GM10266 (cell line): Measurements from ENCODE around the gene PKHD1.
A peak's percentile ranks its signal among the peaks of the same experiment; 100 is the strongest.

Experiments
- DNase-seq: peaks from one replicate; pipeline ENCODE4 v3.0.0; 2012; ENCODE audit errors: extremely low spot score
- TF ChIP-seq, protein P1 (sequence below): IDR thresholded peaks from 2 replicates; pipeline ENCODE4 v1.5.1; 2012; ENCODE audit warnings: mild to moderate bottlenecking, low read depth; ENCODE audit not compliant: control insufficient read depth, insufficient read depth; ENCODE audit errors: missing control alignments

Gene PKHD1

DNA sequence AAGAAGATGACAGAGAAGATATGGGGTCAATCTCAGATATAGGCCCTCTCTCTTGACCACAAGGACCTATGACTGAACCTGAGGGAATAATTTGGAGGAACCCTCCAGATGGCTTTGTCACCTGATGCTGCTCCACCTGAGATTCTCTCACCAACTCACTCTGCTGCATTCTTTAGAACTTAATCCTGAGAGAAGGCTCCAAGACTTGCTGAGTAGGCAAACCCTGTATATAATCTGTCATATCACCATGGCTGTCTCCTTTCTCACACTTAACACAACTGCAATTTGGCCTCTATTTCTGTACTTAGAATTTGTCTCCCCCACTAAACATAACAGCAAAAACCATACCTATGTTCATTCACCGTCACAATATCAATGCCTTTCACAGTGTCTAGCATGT is 172.3 kb downstream of the PKHD1 start:
- TF ChIP-seq, protein P1, sequence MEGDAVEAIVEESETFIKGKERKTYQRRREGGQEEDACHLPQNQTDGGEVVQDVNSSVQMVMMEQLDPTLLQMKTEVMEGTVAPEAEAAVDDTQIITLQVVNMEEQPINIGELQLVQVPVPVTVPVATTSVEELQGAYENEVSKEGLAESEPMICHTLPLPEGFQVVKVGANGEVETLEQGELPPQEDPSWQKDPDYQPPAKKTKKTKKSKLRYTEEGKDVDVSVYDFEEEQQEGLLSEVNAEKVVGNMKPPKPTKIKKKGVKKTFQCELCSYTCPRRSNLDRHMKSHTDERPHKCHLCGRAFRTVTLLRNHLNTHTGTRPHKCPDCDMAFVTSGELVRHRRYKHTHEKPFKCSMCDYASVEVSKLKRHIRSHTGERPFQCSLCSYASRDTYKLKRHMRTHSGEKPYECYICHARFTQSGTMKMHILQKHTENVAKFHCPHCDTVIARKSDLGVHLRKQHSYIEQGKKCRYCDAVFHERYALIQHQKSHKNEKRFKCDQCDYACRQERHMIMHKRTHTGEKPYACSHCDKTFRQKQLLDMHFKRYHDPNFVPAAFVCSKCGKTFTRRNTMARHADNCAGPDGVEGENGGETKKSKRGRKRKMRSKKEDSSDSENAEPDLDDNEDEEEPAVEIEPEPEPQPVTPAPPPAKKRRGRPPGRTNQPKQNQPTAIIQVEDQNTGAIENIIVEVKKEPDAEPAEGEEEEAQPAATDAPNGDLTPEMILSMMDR: no peak
- no peak for DNase-seq

DNA sequence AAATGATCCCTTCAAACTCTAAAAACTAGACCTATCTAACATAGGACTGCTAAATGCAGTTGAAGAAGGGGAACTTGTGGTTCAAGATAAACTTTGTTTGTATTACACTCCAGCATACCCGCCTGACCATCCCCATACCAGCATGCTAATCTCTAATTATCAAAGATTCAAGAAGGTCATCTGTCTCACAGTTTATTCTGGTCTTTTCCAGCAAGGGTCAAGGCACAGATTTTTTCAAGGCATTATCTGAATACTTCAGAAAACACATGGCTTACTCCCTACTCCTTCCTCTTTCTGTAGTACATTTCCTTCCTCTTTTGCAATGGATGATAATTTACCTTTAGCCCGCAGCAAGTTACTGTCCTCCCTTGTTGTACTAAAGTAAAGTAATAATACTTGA is 174.1 kb downstream of the PKHD1 start:
- TF ChIP-seq, protein P1: no peak
- DNase-seq: no peak

GRCh38 chr6:51910851-51911250 is 176.6 kb downstream of the PKHD1 start:
- DNase-seq: no peak
- TF ChIP-seq, protein P1: no peak

GRCh38 chr6:51908243-51908642 is 179.2 kb downstream of the PKHD1 start:
- DNase-seq: peak; percentile 10
- TF ChIP-seq, protein P1: no peak

DNA sequence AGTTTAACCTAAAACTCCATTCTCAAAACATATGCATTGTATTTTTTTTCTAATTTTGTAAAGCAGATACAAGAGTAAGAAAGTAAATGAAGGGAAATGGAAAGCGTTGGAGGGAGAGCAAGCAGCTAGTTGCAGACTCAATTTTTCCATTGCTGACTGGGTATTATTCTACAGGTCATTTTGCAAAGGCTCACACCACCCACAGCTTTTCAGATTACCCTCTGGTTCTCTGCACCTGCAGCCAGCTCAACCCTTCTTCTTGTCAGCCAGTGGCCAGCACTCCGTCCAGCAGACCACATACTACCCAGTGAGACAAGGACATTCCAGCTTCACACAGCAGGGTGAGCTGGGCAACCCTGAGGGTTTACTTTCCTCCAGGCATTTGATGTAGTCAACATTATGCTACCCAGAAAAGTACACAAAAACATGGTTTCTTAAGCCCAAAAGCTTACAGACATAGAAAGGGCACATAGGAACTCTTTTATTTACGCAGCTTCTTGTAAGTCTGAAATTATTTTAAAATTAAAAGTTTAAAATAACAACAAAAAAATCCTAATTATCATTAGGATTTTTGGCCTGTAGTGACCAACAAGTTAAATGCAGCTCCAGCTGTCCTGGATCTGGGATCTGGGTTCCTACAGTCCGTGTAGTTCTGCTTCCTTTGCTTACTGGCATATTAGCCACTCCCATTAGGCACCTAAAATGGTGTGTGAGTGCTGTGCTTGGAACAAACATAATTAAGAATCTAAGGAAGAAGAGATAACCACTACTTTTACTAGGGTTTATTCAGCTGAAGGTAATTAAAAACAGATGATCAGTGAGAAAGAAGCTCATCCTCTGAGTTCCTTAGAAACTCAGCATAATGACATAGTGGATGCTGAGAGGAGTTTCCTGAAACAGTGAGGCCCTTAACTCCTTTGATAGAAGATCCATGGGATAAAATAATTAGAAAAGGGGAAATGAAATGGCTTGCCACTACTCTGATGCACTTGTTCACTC is 185.3 kb downstream of the PKHD1 start:
- TF ChIP-seq, protein P1: no peak
- peak; percentile 28 for DNase-seq

DNA sequence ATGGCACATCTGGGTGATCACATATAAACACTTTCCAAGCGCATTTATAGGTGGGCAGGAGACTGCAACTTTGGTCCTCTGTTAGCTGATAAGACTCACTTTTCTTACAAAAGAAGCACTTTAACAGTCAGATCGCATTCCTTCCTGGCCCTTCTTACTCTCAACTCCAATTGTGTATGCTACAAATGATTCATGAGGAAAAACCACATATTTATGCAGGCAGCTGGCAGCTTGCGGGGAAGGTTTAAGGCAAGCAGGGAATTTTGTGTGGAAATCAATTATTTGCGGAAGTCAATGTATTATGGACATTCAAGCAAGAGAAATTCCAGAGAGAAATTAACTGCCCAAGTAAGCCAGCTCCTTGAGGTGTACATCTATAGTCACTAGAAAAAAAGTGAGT is 194.0 kb downstream of the PKHD1 start:
- TF ChIP-seq, protein P1: no peak
- no peak for DNase-seq

GRCh38 chr6:51892750-51893149 is 194.7 kb downstream of the PKHD1 start:
- TF ChIP-seq, protein P1: no peak
- DNase-seq: no peak
